Left forelimb (tissue), 1 donor: Measurements from ENCODE around the gene PPP2R2B.
"Not testable (repeated sequence)": the region's sequence is repeated elsewhere in the genome, so short reads cannot be mapped to it uniquely, and the experiment has no call there.

Experiments
- DNase-seq: peaks from one replicate; pipeline ENCODE4 v3.0.0-alpha.2; 2018; ENCODE audit warnings: low spot score

Gene PPP2R2B

GRCh38 chr5:146607659-146608332 is 270.8 kb downstream of the PPP2R2B start:
- no peak for DNase-seq

- no peak for DNase-seq
These were observed 271.7 kb downstream of the PPP2R2B start for GRCh38 chr5:146606893-146607292.

- no peak for DNase-seq
These were observed 278.2 kb downstream of the PPP2R2B start for GRCh38 chr5:146600376-146600775.

- no peak for DNase-seq
These were observed 279.3 kb downstream of the PPP2R2B start for GRCh38 chr5:146599261-146599660.

DNA sequence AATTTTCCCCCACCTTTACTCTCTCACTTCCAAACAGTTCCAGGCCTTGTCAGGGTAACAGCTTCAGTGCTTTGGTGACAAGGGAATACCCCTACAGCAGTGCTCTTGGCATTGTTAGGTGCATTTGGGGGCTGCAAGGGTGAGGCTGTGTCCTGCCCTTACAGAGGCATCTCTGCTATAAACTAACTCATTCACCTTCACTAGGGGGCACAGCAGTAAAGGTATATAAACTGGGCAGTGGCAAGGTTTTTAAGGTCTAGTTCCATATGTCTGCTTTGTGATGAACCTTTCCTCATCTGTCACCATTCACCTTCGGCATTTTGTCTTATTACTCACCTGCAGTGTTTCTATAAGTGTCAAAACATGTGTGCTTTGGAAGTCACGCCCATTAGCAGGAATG is 283.5 kb downstream of the PPP2R2B start:
- no peak for DNase-seq

DNA sequence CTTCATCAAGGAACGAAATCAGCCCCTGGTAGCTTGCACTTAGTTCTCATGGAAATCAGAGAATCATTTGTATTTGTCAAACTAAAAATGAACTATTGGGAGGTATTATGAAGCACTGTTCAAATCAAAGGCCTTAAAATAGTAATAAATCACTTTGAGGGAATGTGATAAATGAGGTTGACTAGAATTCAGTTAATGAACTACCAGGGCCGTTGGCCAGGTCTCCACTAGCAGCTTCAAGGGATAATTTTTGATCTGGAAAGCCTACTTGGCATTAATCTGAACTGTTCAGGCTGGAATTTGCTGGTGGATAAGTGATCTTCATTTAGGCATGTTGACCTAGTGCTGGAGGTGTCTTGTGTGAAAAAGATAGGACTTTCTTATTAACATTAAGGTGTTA is 286.2 kb downstream of the PPP2R2B start:
- DNase-seq: no peak

DNA sequence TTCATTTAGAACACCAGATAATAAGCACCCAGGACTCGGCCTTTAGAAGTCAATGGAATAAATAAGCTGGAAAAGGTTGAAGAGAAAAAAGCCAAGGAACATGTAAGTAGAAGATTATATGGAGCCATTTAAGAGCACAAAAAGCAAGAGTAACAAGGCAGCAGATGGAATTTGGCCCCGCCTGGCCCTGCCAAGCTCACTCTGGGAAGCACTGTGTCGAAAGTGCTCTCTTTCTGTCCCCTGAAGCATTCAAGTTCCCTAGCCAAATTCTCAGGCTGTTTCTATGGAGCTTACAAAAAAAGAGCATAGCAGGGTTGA is 289.6 kb downstream of the PPP2R2B start:
- no peak for DNase-seq

DNA sequence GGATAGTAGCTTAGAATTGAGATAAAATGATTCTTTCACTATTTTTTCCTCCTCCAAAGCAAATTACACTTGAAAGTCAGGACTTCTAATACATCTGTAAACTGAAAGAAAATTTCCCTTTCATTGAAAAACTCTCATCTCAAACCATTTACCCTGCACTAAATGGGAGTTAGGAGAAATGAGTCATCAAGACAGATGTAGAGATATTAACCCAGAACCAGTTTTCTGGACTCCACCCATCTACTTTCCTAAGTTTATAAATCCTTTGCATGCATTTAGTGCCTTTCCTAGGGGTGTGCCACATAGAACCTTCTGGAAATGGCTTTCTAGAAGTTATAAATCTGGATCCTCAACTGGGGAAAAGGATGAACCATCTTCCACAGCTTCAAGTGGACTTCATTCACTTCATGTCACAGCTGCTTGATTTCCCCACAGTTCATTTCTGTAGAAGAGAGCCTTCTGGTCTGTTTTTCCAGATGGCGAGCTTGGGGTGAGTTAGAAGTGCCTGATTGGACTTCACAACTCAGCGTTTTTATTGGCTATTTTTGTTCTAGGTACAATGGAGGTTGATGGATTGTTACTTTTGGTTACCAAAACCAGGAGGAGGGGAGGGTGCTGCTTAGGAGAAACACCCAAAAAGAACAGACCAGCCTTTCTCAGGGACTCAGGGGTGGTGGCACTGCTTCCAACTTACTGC is 290.1 kb downstream of the PPP2R2B start:
- no peak for DNase-seq

GRCh38 chr5:146586752-146587151 is 291.8 kb downstream of the PPP2R2B start:
- no peak for DNase-seq

GRCh38 chr5:146584750-146585149 is 293.8 kb downstream of the PPP2R2B start:
- no peak for DNase-seq

DNA sequence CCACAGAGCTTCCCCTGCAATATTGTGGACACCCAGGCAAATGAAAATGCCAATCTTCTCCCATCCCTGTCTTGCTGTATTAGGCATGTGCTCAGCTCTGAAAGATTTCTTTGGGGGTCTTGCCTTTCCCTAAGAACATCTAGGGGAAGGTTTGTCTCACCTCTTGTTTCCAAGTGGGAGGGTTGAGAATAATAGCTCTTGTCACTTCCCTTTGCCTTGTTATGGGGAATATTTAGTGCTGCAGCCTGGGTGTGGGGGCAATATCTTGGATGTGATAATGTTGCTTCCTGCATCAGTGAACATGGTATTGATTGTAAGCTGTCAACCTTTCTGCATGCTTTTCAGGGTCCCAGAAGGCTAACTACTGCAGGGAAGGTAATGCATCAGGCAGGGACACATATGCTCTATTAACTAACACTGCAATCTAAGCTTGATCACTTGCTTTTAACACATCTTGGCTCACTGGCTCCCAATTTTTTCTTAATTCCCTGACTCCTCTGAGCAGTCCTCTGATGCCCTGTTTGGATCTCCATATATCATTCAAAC is 296.4 kb downstream of the PPP2R2B start:
- DNase-seq: no peak

DNA sequence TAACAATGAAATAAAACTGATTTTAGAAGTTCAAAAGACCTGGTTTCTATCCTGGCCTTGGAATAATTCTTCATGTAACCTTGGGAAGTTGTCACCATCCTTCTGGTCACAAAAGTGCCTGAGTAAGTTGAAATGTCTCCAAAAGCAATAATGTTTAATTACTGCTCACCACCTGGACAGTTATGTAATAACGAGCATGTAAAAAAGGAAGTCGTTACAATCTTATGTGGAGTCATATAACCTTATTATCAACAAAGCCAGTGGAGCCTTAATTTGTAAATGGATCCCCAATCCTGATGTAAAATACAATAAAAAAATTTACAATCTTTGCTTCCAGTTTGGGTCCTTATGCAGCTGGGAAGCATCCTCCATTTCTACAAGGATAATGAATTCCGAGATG is 298.3 kb downstream of the PPP2R2B start:
- no peak for DNase-seq

GRCh38 chr5:146574713-146575112 is 303.8 kb downstream of the PPP2R2B start:
- no peak for DNase-seq

GRCh38 chr5:146568161-146568560 is 310.4 kb downstream of the PPP2R2B start:
- DNase-seq: no peak

GRCh38 chr5:146565764-146566367 is 312.7 kb downstream of the PPP2R2B start:
- no peak for DNase-seq

DNA sequence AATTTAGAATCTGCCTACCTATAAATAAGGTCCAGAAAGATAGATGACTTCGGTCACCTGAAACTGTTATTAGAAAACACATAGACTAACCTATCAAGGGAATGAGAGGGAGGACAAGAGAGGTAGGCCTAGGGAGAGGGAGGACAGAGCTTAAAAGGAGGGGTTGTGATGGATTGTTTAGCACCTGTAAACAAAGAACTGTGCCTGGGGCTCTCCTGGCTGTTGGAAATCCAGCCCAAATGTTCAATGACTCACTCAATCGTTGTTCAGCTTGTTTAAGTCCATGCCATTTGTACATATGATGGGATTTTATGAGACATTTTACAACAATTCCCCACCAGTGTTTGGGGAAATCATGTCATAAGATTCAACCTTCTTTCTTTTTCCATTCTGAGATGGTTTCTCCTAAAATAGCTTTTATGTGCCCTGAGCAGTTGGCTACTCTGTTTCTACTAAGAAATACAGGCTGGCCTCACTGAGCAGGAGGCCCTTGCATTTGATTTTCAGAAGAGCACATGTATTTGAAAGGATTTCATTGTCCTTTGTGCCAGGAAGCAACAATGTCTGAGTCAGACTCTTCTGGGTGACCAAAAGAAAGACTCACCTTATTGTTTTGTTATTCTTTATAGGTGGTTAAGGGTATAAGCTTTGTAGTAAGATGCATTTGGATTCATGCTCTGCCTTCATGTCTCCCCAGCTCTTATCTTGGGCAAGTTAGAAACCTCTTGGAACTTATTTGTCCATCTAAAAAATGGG is 314.4 kb downstream of the PPP2R2B start:
- no peak for DNase-seq

DNA sequence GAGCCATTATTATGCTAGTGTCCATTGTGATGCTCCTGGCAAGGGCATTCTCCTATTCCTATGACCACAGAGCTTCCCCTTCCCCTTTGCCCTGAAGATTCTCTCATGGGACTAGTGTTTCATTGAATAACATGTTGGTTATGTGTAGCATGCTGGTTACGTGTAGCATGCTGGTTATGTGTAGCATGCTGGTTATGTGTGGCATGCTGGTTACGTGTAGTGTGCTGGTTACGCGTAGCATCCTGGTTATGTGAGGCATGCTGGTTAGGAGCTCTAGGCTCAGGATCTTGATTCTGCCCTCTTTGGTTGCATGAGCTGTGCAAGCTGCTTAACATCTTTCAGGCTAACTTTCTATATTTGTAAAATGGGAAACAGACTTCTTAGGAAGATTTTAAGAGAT is 316.1 kb downstream of the PPP2R2B start:
- DNase-seq: no peak

- DNase-seq: no peak
These were observed 316.8 kb downstream of the PPP2R2B start for GRCh38 chr5:146561711-146562110.

DNA sequence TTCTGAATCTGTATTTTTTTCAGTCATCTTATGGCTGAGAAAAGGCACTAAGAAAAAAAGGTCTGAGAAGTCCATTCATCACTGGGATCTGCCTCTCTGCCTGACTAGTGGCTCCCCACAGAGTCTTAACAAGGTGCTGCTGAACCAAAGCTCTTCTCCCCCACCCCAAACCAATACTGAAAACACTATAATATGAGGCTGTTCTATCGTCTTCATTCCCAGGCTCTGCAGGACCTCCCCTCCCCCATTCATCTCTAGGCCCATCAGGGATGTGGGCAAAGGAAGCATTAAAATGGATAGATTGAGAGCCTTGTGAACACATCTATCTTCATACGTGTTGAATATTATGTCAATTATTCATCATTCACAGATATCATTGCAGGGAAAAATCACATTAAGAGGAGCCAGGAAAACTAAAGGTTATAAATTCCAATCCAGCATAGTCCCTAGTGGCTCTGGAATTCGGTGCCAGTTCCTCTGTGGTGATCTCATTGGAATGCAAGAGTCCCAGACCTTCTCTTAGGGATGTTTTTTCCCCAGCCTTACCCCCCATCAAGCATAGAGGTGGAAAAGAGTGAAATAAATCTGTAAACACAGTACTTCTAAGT is 318.2 kb downstream of the PPP2R2B start:
- no peak for DNase-seq

DNA sequence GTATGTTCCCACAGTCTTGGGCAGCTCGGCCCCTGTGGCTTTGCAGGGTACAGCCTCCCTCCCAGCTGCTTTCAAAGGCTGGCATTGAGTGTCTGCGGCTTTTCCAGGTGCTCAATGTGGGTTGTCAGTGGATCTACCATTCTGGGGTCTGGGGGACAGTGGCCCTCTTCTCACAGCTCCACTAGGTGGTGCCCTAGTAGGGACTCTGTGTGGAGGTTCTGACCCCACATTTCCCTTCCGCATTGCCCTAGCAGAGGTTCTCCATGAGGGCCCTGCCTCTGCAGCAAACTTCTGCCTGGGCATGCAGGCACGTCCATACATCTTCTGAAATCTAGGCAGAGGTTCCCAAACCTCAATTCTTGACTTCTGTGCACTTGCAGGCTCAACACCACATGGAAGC is 321.7 kb downstream of the PPP2R2B start:
- DNase-seq: not testable (repeated sequence)

- no peak for DNase-seq
These were observed 325.1 kb downstream of the PPP2R2B start for GRCh38 chr5:146553446-146553845.

DNA sequence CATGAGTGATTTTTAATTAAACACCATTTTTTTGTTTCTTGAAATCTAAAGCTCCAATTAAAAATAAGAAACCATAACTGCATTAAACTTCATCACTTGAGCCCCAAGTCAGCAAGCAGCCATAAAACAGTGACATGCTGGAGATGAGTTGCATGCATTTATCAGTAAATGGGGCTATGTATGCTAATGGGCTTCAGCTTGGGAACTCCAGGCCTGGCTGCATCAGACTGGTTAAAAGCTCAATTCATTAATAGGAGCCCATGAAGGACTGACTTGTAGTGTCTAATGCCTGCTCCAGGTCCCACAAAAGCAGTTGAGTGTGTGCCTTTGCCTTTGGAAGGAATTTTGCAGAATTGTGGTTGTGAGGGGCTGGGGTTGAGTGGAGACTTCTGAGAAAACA is 328.9 kb downstream of the PPP2R2B start:
- DNase-seq: no peak
